ENCODE results near the gene LMBRD2. TPM values are rescaled to one million over a fixed set of nuclear protein-coding genes. Genes with fewer than 3 reads are reported as not detected.

LMBRD2 gene
- total and polyA plus RNA-seq, 9 of the 15 experiments (the other 6 are each of a cell fraction or from before 2014, with no cell fraction given) = 2.1 to 24.2 (median 10.6) TPM

DNA sequence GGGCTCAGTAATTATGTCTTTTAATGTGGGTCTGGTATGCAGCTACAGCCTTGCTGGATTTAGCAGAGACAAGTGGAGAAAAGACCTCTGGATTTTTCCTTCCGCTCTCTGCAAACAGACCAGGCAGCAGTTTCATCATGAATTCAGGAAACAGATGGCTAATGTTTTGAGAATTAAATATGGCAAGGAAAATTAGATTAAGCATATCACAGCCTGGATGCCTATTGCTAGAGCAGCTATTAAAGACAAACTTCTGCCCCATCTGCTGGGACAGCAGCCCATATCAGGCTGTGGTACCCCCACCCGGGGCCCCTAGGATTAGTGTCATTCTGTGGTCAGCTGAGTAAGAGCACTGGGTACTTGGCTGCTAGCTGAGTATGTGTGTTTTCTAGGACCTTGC is 6.5 kb upstream of the LMBRD2 start:
- no TSS peak for BruUV-seq (replicated peaks)
- 85% methylated on average over 2 of the region's 2 CpGs for WGBS (ENCODE audit: insufficient coverage, low coverage, missing lambda C conversion rate)
- H3K27me3 ChIP-seq (ENCODE audit: control insufficient read depth in 2 of 2, insufficient read depth in 2 of 2, low read length in 2 of 2) = no peaks in the 10 kb centered on the region
- no peak overlapping the region for H3K4me3 ChIP-seq
- no peak overlapping the region for H3K27ac ChIP-seq (ENCODE audit: extremely low read depth, low read depth, low read length)
- no peak overlapping the region for H3K9ac ChIP-seq (ENCODE audit: insufficient read depth in 1 of 2, low read depth in 2 of 2, low read length in 2 of 2)
- intact Hi-C loops (cut with micrococcal nuclease) (no loop called here), in situ Hi-C loops (cut with MboI) (no loop called here)
- ATAC-seq (no peak), DNase-seq (ENCODE audit: extremely low read depth in 1 of 4, low spot score in 3 of 4) (no peak), FAIRE-seq (no peak)
- TF ChIP-seq POLR2H (tag; IDR thresholded peaks at IDR 0.05; ENCODE audit: low read depth) = no peak
- no peak for TF ChIP-seq COPS2 (conservative IDR thresholded peaks at IDR 0.05)
- no peak for TF ChIP-seq ZNF384 (IDR thresholded peaks at IDR 0.05; ENCODE audit: low read depth, low read length)
- TF ChIP-seq, protein P1, sequence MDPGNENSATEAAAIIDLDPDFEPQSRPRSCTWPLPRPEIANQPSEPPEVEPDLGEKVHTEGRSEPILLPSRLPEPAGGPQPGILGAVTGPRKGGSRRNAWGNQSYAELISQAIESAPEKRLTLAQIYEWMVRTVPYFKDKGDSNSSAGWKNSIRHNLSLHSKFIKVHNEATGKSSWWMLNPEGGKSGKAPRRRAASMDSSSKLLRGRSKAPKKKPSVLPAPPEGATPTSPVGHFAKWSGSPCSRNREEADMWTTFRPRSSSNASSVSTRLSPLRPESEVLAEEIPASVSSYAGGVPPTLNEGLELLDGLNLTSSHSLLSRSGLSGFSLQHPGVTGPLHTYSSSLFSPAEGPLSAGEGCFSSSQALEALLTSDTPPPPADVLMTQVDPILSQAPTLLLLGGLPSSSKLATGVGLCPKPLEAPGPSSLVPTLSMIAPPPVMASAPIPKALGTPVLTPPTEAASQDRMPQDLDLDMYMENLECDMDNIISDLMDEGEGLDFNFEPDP (CRISPR knock-in tag; IDR thresholded peaks at IDR 0.05) = no peak
- TF ChIP-seq SP1 (CRISPR knock-in tag; IDR thresholded peaks at IDR 0.05) = no peak
- TF ChIP-seq UBTF (IDR thresholded peaks at IDR 0.05; ENCODE audit: borderline replicate concordance in 1 of 2, low read depth in 2 of 2, low read length in 2 of 2) = no peak
- TF ChIP-seq ARNT (IDR thresholded peaks at IDR 0.05) = no peak
- TF ChIP-seq IRF1 (CRISPR knock-in tag; IDR thresholded peaks at IDR 0.05; ENCODE audit: borderline replicate concordance) = no peak
- no peak for TF ChIP-seq KDM4B (IDR thresholded peaks at IDR 0.05; ENCODE audit: borderline replicate concordance in 2 of 2, low read depth in 1 of 2)
- TF ChIP-seq SRSF3 (IDR thresholded peaks at IDR 0.05; ENCODE audit: insufficient read depth, low read length) = no peak
- no peak for TF ChIP-seq SIRT6 (IDR thresholded peaks at IDR 0.05; ENCODE audit: low read depth, low read length)
- peaks cover 75% of the 10 kb centered on the region for H3K79me2 ChIP-seq (ENCODE audit: control insufficient read depth, insufficient read depth, low read length)
- H3K4me1 ChIP-seq (replicated peaks in 1 of 2; ENCODE audit: control insufficient read depth in 2 of 2, insufficient read depth in 2 of 2, low read length in 2 of 2) = peaks cover 6 to 9% of the 10 kb centered on the region in 2 experiments; a peak in 4 of 5 replicates
- H3K4me2 ChIP-seq (ENCODE audit: insufficient read depth, low read length) = no peak overlapping the region
- no peaks in the 10 kb centered on the region for H4K20me1 ChIP-seq (replicated peaks; ENCODE audit: control insufficient read depth, insufficient read depth, low read length)
- no peaks in the 10 kb centered on the region for H3K9me1 ChIP-seq (ENCODE audit: control insufficient read depth, insufficient read depth, low read length)
- no peak overlapping the region for H2AFZ ChIP-seq (ENCODE audit: low read depth, low read length)
- ChIA-PET POLR2A (interaction anchor here (0.7 kb wide), 1 partner anchor 446 kb away, joined by 3 read pairs; no protein-coding TSS in a partner anchor), CTCF (ENCODE audit: low intra/inter-chr PET ratio) (no interaction called here)
- no peaks in the 10 kb centered on the region for H3K9me3 ChIP-seq (replicated peaks; ENCODE audit: control insufficient read depth, insufficient read depth, low read depth, low read length)
- peaks cover 100% of the 10 kb centered on the region for H3K36me3 ChIP-seq (ENCODE audit: control insufficient read depth, insufficient read depth, low read length)
